ENCODE measurements around the gene MASP1. TPM values are rescaled to one million over a fixed set of nuclear protein-coding genes. Genes with fewer than 3 reads are reported as not detected.

MASP1 gene
- total RNA-seq, 1 donor from 2014 or later, result 6.3 TPM

DNA sequence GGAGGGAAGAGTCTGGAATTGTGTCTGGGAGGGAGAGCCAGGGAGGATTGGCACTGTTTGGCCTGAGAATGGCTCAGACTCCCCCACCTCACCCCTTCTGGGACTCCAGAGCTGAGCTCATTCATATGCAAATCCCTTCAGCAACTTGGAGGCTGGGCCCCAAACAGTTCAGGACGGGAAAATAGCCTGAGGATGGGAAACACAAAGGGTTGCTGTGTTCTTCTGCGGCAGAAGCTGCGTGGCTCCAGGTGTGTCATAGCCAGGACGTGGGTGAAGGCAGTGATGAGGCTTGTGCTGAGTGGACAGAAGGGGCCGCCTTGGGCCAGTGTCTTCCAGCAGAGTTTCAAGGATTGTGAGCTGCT, 16.6 kb downstream of the MASP1 start:
- intact Hi-C loops (cut with DNase I), result no loop called here
- DNase-seq (ENCODE audit: low spot score) (no peak), ATAC-seq (no peak)

DNA sequence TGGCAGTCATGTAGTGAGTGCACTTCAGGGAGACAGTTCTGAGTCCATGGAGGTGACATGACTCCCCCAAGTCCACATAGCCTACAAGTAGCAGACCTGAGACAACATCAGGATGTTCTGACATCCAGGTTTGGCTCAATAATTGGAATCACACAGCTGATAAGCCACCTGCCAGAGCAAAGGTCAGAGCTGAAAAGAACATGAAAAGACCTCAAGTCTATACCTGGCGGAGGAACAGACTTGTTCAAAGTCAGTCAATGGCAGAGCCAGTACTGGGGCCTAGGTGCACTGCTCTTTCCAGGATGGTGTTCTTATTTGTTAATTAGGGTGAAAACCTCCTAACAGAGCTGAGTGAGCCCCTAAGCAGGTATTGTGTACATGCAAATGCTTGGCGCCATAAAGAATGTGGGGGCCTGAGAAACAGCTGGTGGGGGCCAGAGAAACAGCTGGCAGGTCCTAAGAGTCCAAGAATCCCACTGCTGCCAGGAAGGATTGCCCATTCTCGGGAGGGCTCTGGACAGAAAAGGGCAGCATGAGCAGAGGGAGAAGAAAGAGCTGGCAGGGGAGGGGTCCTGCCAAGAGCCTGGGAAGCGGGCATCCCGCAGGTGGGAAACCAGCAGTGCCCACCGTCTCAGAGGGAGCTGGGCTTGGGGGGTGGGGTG, 17.1 kb downstream of the MASP1 start:
- ATAC-seq, result no peak
- DNase-seq (ENCODE audit: low spot score), result no peak
- intact Hi-C loops (cut with DNase I), result no loop called here

DNA sequence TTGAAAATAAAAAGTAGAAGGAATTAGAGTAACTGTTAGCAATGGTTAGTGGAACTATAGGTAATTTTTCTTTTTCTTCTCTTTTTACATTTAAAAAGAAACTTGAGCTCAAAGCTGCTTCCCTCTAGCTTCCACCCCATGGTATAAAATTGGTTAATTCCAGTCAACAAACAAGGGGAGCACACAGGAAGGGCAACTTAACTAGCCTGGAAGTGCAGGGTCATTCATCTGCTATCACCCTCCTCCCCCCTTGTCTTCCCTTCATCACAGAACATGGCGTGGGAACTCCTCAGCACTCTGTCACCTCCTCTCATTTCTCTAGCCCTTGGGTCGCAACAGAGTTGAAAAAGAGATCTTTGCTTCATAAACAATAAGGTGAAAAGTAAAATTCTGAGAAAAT, 20.0 kb downstream of the MASP1 start:
- intact Hi-C loops (cut with DNase I), result no loop called here
- no peak for ATAC-seq
- no peak for DNase-seq (ENCODE audit: low spot score)

DNA sequence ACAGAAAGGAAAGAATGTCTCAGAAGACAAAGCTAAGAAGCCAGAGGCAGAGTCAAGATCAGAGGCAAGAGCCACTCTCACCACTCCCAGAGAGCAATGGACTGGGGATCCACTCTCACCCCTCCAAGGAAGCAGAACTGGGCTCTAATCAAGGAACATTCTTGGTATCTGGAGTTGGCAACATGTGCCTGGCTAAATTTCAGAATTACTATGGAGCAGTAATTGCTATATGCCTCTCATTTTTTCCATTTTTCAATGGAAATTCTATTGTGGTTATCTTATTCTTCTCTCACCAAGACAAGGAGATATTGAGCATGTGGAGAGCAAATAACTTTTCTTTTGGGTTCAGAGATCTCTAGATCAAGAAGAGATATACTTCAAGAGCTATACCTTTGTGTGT, 22.1 kb downstream of the MASP1 start:
- no peak for ATAC-seq
- intact Hi-C loops (cut with DNase I), result no loop called here
- no peak for DNase-seq (ENCODE audit: low spot score)

DNA sequence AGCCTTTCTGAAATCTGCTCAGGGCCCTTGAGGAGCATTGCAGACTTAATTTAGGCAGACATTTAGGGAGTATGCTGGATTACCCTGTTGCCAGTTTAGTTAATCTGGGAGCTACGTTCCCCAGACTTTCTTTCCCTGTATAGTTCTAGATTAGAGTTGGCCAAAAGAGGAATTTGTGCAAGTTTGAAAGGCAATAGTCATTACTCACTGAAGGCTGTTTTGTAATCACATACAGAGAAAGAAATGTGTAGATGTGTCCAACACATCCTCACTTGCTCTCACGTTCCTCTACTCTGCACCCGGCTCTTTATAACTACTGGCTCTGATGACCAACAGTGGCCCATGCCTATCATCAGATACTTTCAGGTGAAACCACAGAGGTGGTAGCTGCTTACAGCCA, 24.2 kb downstream of the MASP1 start:
- no peak for DNase-seq (ENCODE audit: low spot score)
- no peak for ATAC-seq
- intact Hi-C loops (cut with DNase I), result no loop called here

DNA sequence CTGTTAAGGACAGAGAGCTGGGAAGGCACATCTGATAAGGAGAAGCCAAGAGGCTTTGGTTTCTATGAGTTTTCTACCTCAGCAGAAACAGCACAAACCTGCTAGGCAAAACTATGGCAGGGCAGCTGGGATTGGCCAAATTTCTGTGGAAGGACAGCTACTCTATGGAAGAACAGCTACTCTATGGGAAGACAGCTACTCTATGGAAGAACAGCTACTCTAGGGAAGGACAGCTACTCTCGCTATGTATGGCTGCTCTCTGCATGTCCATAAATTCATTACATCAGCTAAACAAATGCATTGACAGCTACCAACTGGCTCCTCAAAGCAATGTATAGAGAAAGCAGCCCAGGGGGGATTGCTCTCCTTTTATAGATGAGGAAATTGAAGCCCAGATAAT, 24.8 kb downstream of the MASP1 start:
- no peak for ATAC-seq
- intact Hi-C loops (cut with DNase I), result no loop called here

DNA sequence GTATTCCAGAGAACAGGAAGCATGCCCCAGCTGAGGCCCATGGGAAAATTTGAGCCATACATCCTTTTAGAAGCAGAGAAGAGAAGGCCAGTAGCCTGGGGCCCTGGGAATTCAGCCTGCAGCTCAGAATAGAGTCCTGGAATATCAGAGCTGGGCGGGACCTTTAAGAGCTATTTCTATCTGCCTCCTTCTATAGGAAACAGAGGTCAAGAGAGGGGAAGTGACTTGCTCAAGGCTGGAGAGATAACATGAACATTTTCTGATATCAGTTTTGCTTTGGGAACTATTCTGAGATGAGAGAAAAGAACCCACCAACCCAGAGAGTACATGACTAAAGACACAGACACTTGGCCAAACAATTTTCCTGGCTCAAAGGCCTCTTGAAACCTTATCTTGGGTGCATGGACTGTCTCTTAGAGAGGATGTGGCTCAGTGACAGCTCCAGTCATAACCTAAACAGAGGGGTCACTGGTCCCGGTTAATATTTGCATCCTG, 26.0 kb downstream of the MASP1 start:
- intact Hi-C loops (cut with DNase I), result no loop called here
- DNase-seq (ENCODE audit: low spot score), result no peak
- ATAC-seq, result no peak

More for the DNA sequence above, 24.8 kb downstream of the MASP1 start:
- no peak for DNase-seq (ENCODE audit: low spot score)

DNA sequence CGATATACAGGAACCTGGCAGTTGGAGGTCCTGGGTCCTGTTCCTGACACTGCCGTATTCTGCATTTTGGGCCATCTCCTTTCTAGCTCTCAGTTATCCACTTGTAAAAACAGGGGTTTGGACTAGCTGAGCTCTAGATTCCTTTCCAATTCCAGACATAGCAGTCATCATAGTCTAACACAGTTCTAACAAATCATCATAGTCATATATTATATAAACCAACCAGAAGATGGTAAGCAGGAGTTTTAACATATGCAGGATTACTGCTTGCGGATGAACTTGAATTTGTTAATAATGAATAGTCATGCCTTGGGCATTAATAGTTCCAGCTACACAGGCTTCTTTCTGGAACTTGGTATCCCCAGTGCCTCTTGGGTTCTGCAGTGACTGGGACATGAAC, 26.6 kb downstream of the MASP1 start:
- intact Hi-C loops (cut with DNase I), result no loop called here
- ATAC-seq, result no peak
- DNase-seq (ENCODE audit: low spot score), result no peak

DNA sequence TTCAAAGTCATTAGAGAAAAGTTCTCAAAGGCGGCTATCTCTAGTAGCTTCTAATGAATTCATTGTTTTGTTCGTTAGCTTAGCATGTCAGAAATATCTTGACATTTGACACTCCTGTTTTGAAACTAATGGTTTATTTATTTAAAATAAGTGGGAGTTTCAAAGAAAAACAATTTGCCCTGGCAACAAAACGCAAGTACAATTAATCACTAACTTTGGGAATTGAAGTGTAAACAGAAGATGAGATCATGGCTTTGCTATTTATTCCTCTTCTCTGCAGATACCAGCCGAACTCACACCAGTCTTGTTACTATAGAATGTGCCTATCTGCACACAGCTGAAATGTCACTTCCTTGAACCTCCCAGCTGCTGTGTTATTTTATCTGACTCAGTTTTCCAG, 27.5 kb downstream of the MASP1 start:
- DNase-seq (ENCODE audit: low spot score), result no peak
- peak; percentile 48 for ATAC-seq
- intact Hi-C loops (cut with DNase I), result no loop called here

DNA sequence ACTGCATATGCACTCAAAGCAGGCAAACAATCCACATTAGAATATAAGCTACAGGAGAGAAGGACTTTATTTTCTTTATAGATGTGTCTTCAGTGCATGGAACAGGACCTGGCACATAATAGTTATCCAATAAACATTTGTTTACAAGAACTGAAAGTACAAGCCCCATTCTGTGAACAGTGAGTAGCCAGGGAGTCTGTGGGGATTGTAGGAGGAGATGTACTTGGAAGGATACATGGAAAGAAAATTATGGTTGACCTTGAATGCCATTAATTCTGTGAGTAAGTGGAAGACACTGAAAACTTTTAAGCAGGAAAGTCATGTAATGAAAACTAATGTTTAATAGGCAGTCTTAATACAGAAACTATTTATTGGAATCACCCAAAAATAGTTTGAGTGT, 28.3 kb downstream of the MASP1 start:
- intact Hi-C loops (cut with DNase I), result no loop called here
- DNase-seq (ENCODE audit: low spot score) (no peak), ATAC-seq (peak; percentile 80)

DNA sequence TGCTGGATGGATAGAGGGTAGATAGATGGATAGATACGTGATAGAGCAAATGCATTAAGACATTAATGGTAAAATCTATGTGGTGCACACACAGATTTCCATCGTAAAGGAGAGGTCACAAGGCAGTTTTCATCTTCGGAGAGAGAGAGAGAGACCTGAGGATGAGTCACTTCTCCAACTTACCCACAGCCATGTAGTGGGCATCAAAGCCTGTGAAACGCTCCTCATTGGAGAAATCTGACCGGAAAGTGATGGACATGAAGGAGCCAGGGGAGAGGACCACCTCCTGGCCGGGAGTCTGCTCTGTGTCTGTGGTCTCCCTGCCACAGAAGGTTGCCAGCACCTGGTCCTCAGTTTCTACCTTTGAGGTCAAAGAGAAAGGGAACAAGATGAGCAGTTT, 29.2 kb downstream of the MASP1 start:
- ATAC-seq, result no peak
- no peak for DNase-seq (ENCODE audit: low spot score)
- intact Hi-C loops (cut with DNase I), result no loop called here

DNA sequence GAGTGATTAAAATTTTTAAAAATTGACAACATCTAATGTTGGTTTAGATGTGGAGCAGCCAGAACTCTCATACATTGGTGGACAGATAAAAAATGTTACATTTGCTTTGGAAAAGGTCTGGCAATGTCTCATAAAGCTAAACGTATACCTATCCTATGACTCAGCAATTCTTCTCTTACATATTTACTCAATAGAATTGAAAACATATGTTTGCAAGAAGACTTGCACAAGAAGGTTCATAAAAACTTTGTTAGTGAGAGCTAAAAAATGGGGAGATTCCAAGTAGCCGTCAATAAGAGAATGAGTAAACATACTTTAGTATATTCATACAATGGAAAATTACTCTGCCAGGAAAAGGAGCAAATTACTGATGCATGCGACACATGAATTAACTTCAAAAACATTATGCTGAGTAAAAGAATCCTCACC, 30.0 kb downstream of the MASP1 start:
- DNase-seq (ENCODE audit: low spot score) (no peak), ATAC-seq (no peak)
- intact Hi-C loops (cut with DNase I), result no loop called here

DNA sequence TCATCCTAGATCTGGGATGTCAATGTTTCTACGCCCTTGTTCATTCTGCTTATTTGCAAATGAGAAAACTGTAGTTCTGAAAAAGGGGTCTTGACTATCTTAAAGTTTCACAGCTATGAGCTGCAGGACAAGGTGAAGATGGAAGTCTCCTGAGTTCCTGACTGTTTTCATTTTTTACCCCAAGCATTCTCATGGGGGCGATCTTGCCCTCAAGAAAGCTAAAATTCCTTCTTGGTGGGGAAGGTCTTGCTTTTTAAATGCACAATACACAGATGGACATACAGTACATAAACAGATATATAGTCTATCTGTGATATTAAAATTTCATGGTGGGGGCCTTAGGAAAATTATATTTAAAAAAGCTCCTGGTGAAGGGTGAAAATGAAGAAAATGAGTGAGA, 32.4 kb downstream of the MASP1 start:
- no peak for ATAC-seq

DNA sequence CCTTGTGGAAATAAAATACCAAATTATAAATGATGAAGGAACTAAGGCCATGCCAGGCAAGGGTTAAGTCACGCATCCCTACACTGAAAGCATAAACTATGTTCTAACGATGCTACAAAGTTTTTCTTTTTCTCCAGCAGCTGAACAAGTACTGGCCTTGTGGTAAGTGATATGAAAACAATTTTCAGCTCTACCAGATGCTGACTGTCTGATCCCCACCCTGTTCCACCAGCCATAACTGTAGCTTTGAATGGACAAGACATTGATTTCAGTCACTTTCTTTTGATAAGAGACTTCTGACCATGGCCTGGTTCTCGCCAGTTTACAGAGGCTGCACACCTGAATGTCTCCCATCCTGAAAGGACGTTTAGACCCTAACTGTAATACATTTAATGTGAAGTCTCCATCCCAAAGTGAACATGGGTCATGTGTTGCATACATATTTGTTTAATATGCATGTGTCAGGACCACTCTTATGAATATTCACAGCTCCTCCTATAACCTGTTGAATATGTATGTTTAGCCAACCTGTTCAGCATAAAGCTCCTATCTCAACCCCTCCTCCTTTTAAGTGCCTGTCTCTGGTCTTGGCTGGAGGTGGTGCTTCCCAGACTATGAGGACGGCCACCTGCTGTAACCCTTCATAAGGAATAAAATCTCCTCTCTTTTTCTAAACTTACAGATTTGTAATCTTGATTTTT, 33.4 kb downstream of the MASP1 start:
- intact Hi-C loops (cut with DNase I), result no loop called here
- DNase-seq (ENCODE audit: low spot score) (no peak), ATAC-seq (no peak)

More for the DNA sequence above, 32.4 kb downstream of the MASP1 start:
- DNase-seq (ENCODE audit: low spot score), result no peak
- intact Hi-C loops (cut with DNase I), result no loop called here

DNA sequence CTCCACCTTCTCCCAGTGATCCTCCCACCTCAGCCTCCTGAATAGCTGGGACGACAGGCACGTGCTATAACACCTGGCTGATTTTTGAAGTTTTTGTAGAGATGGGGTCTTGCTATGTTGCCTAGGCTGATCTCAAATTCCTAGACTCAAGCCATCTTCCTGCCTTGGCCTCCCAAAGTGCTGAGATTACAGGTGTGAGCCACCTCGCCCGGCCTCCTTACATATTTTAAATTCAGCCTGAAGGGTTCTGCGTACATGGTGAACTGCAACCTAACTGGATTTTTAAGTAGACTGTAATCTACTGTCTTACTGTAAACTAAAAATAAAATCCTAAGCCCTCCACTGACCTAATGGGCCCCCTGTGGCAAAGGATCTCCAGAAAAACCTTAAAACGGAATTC, 34.1 kb downstream of the MASP1 start:
- intact Hi-C loops (cut with DNase I), result no loop called here
- DNase-seq (ENCODE audit: low spot score) (no peak), ATAC-seq (no peak)

DNA sequence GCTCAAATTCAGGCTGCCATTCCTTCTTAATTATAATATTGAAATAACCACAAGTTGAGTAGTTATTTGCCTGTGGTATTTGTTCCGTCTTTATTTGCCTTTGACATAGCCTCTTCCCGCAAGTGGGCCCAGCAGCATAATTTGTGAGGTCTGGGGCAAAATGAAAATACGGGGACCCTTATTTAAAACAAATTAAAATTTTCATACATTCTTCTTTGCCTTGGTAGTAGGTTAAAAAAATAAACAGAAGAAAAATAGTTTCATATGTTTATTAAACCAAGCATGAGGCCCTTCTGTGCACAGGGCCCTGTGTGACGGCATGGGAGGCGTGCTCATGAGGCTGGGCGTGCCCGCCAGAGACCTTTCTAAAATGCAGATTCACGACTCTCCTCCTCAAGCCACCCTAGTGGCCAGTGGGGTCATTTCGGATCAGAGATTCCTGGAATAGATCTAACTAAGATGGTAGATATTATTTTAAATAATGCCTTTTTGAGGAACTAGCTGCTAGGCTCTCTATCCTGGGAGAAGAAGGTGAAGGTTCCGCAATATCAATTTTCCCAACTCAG, 35.4 kb downstream of the MASP1 start:
- ATAC-seq (no peak), DNase-seq (ENCODE audit: low spot score) (no peak)
- intact Hi-C loops (cut with DNase I), result no loop called here

DNA sequence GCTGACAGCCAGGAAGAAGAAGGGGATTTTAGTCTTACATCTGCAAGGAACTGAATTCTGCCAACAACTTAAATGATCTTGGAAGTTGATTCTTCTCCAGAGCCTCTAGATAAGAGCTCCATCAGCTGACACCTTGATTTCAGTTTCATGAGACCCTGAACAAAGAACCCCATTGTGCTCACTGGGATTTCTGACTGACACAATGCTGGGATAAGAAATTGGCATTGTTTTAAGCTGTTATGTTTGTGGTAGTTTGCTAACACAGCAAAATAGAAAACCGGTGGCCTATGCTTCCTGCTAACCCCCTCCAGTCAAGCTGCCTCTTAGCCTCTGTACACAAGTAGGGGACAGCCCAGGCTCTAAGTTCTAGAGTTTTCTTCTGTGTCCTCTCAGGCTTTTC, 36.2 kb downstream of the MASP1 start:
- ATAC-seq, result peak; percentile 37
- intact Hi-C loops (cut with DNase I), result no loop called here
- DNase-seq (ENCODE audit: low spot score), result no peak

DNA sequence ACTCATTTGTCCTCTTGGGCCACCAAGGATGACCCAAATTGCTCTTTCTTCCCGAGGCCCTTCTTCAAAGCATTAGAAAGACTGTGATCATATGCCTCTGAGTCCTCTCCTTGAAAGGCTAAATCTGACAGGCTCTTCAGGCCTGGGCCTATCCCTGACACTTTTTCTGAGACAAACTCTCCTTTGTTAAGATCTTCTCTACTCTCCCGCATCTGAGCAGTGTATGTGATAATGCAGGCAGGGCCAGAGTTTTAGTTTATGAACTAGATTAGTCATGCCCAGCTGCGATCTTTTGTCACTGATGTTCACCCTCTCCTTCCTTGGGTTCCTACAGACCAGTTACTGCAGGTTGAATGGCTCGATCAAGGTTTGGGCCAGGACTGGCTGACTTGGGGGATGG, 39.2 kb downstream of the MASP1 start:
- intact Hi-C loops (cut with DNase I), result no loop called here
- no peak for DNase-seq (ENCODE audit: low spot score)
- ATAC-seq, result no peak

DNA sequence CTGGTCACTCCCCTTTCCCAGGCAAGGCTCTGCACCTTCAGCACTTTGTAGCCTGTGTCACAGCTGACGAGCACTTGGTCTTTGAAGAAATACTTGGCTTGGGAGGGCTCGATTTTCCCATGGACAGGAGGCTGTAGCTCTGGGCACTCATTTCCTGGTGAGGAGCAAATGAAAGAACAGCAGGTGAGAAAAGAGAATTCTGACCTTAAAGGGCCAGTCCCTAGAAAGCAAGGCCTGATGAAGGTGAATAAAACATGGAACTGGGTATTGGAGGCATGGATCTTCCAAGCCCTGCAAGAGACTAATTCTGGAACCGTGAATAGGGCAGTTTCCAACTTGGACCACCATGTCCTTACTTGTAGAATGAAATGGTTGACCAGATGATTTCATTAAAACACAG, 39.9 kb downstream of the MASP1 start:
- intact Hi-C loops (cut with DNase I), result no loop called here
- no peak for DNase-seq (ENCODE audit: low spot score)
- ATAC-seq, result no peak

DNA sequence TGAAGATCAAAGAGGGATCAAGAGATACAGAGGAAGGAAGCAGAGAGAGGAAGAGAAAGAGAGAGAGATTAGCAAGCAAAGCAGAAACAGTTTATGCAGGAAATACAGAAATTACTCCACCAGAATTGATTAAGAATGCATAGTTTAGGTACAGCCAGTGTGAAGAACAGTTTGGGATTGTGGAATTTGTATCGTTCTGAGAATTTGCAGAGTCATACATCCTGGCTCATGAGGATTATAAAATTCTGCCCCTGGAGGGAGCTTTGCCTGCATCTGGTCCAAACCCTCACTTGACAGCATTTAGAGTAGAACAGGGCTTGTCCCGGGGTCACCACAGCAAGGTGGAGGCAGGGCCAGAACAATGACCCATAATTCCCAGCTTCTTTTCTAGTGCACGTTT, 44.1 kb downstream of the MASP1 start:
- ATAC-seq (no peak), DNase-seq (ENCODE audit: low spot score) (no peak)
- intact Hi-C loops (cut with DNase I), result no loop called here
